GM19023 (cell line): Measurements from ENCODE around the gene DDX27.

ENCODE experiments used
- ATAC-seq: cut with Tn5 transposase; IDR thresholded peaks from one replicate; pipeline ENCODE4 v1.9.1; 2021; ENCODE audit warnings: mild to moderate bottlenecking, moderate library complexity; ENCODE audit not compliant: unreplicated experiment

DDX27 gene

DNA sequence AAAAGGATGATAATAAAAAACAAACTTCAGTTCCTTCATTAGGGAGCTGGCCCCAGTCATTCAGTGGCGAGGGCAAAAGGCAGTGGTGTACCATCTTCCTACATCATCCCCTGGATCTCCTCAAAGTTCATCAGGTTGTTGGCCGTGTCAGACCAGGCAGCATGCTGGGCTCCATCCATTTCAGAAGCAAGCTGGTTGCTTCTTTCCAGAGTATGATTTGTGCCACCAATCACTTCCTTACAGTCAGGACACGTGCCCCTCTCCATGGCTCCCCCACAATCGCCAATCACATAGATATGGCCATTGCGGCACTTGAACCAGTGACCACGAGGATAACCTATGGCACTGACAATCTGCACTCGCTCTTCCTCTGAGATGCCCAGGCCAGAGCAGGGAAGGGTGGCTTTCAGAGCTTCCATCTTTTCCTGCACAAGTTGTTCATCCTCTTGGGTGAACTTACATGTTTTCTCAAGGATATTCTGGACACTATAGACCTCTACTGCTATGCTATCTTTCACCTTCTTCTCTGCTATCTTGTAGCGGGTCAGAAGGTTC is 28.0 kb downstream of the DDX27 start:
- ATAC-seq, result no peak

DNA sequence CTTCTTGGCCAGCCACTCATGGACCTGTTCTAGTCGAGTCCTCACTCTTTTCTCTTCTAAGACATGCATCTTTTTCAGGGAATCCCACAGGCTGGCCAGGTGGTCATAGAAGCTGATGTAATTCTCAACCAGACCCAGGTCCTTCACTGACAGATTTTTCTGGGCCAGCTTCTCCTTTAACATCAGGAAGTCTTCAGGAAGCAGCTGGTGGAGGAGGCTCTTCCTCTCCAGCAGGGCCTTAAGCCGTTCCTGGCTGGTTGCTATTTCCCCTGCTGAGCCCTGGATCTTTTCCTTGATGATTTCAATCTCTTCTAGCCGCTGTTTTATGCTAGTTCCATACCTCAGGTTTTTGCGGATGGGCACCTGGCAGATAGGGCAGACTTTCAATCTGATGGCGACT is 28.6 kb downstream of the DDX27 start:
- ATAC-seq, result no peak

DNA sequence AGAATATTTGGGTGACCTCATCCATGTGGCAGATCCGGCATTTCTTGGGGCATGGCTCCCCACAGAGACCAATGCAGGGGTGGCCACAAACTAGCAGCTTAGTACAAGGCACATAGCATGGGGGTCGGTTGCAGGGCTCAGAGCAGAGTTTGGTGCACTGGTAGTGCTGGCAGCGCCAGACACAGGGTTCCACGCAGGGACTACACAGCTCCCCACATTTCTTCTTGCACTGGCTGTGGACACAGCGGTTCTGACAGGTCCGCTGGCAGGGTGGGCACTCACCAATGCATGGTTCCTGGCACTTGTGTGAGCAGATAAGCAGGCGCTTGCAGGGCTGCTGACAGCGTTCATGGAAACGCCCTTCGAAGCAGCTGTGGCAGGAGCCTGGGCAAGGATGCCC is 29.1 kb downstream of the DDX27 start:
- no peak for ATAC-seq

DNA sequence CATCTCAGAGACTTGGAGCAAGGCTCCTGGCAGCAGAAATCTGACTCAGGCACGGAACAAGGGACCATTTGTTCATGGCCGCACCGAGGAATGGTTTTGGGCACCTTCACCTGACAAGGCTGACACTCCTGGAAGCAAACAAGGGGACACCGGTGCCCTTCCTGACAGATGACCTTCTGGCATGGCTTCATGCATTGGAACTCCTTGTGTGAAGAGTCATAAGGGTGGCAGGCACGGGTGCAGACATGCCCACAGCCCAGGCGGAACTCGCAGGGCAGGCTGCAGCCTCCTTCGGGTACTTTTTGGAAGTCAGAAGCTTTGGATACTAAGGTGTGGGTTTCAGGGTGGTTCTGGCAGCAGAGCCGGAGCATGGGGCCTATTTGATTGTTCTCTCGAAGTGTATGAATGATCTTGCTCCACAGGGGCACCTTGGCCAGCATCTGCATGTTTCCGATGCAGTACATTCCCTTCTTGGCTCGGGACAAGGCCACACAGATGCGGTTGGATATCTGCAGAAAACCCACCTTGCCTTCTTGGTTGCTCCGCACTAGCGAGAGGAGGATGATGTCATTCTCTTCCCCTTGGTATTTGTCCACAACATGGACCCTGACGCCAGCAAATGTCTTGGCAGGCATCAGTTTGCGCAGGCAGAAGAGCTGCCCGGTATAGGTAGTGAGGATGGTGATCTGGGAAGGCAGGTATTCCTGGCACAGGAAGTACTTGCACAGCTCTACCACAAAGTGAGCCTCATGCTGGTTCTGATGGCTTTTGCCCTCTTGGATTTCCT is 29.9 kb downstream of the DDX27 start:
- ATAC-seq, result no peak

DNA sequence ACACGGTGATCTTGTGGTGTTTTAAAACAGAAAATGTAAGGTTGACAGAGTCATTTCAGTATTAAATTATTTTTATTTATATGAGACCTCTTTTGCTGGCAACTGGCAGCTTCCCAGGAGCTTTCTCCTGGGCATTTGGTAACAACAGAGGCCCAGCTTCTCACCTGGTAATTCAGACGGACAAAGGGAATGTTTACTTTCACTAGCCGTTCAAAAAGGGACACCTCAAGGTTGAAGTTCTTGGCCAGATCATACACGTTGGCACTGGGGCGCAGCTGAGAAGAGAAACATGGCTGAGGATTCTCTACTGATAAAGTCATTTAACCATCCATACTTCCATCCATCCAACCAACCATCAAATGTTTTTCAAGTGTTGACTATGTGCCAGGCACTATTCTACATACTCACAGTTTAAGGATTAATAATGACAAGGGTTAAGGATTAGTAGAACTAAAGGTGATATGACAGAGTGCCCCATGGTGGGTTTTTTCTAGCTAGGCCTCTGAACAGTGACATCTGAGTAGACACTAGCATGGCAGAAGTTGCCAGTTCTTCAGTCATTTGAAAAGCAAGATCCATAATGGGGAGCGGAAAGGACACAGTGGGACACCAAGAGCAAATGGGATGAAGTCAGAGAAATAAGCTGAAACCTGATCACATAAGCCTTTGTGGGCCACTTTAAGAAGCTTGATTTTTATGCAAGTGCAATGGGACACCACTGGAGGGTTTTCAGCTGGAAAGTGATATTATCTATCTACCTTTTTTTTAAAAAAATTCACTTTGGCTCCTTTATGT is 33.5 kb downstream of the DDX27 start:
- ATAC-seq, result no peak

DNA sequence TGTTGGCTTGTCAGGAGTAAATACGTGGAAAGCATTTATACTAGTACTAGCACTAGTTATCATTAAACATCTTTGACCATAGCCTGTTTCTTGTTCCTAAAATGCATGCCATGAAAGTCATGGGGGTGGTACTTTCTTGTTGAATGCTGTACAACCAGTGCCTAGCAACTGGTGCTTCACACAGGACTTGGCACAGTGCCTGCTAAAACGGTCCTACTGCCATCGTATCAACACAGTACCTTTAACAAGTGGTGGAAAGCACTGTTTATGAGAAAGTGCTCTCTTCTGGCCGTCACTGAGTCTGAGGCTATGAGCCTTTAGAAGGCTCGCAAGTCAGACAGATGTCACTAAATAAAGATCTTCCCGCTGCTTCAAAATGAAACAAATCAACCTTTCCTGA is 37.0 kb downstream of the DDX27 start:
- no peak for ATAC-seq

DNA sequence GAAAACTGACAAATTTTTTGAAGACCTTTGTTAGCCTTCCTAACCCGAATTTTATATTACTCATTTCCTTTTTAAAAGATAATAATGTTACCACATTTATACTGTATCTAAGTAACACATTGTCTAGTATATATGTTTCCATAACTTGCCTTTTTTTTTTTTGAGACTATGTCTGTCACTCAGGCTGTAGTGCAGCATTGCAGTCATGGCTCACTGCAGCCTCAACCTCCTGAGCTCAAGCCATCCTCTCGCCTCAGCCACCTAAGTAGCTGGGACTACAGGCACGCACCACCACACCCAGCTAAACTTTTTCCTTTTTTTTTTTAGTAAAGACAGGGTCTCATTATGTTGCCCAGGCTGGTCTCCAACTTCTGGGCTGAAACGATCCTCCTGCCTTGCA is 40.1 kb downstream of the DDX27 start:
- no peak for ATAC-seq

DNA sequence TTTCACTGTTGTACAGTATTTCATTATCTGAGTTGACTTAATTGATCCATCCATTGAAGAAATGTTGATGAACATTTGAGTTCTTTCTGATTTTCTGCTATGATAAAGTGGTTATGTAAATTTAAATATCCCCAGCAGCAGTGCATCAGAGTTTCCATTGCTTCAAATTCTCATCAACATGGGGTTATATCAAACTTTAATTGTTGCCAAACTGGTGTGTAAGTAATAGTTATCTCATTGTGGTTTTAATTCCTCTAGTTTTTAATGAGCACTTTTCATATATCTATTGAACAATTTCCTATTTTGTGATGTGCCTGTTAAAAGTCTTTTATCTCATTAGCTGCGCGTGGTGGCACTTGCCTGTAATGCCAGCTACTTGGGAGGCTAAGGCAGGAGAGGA is 40.6 kb downstream of the DDX27 start:
- no peak for ATAC-seq

DNA sequence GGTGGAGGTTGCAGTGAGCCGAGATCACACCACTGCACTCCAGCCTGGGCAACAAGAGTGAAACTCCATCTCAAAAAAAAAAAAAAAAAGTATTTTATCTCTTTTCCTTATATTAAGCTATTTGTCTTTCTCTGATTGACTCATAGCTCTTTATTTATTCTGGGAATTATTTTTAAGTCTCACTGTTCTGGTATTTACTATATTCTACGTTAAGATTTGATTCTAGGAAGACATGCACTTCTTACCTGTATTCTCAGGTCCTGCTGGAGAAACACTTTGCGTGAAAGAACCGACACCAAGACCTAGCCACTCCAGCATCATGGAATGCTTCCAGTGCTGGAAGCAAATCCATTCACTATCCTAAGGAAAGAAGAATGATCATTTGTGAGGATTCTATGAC is 41.0 kb downstream of the DDX27 start:
- ATAC-seq, result no peak

DNA sequence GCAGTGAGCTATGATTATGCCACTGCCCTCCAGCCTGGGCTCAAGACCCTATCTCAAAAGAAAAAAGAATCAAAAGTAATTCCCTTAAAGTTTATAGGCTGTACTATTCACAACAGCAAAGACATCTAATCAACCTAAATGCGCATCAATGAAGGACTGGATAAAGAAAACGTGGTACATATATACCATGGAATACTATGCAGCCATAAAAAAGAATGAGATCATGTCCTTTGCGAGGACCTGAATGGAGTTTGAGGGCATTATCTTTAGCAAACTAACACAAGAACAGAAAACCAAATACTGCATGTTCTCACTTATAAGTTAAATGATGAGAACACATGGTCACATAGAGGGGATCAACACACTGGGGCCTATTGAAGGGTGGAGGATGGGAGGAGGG is 42.0 kb downstream of the DDX27 start:
- no peak for ATAC-seq

DNA sequence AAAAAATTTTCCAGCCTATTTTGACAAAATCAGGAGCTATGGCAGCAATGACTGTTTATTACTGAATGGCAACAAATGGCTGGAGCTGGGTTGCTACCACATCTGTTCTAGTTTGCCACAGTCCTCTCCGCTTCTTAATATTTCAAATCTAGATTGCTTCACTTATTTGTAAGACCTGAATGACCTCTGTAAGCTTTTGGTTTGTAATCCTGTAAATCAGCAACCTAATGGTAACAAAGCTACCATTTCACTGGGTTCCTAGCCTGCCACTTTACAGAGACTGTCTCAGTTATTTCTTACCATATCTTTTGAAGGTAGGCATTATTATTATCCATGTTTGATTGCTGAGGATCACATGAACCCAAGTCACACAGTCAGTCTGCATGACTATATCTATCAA is 43.2 kb downstream of the DDX27 start:
- no peak for ATAC-seq

DNA sequence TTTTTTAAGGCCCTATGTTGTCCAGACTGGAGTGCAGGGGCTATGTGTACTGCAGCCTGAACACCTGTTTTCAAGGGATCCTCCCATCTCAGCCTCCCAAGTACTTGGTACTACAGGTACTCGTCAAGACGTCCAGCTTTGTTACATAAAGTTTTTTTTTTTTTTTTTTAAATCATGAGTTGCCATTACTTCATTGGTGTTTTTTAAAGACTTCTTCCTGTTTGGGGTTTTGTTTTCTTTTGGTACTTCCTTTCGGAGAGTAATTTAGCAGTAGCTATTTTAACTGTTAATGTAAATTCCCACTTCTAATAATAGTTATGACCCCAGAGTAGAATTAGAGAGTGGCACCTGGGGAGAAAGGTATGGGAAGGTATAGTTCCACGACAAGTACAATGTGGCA is 48.1 kb downstream of the DDX27 start:
- ATAC-seq, result no peak

DNA sequence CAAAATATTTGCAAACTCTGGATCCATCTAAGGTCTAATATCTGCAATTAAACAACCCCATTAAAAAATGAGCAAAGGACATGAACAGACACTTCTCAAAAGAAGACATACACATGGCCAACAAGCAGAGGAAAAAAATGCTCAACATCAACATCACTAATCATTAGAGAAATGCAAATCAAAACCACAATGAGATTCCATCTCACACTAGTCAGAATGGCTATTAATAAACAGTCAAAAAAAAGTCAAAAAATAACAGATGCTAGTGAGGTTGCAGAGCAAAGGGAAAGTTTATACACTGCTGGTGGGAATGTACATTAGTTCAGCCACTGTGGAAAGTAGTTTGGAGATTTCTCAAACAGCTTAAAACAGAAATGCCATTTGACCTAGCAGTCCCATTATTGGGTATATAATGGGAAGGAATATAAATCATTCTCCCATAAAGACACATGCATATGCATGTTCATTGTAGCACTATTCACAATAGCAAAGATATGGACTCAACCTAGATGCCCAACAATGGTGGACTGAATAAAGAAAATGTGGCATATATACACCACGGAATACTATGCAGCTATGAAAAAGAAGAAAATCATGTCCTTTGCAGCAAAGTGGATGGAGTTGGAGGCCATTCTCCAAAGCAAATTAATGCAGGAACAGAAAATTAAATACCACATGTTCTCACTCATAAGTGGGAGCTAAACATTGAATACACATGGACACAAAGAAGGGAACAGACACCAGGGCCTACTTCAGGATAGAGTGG is 49.6 kb downstream of the DDX27 start:
- ATAC-seq, result no peak

DNA sequence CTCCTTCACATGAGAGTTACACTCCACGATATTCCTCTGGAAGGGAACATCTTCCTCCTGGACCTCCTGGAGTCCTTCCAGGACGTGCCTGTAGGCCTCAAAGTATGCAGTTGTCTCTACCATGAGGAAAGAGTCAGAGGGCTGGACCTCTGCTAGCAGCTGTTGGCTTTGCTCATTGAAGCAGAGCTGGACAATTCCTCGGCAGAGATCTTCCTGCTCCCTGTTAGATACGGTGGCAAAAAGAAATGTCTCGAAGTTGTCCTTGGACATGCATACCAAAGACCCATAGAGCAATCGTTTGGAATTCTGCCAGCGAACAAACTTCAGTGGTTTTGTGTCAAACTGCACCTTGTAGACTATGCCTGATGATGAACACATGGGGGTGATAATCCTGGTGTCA is 51.0 kb downstream of the DDX27 start:
- ATAC-seq, result no peak

DNA sequence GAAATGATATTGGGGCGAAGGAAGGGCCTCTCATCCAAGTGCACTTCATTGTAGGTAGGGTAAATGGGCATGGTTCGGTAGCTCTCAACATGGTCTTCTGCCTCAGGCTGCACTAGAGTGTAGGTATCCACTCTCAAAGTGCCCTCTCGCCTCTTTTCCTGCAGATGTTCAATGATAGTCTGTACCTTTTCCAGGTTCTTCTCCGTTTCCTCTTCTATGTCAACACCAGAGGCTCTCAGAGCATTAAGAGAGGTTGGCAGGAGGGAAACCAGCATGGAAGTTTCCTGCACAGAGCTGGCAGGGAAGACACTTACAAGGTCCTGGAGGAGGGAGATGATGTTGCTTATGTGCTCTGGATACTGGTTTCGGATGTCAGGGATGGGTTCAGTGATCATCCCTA is 51.5 kb downstream of the DDX27 start:
- no peak for ATAC-seq

DNA sequence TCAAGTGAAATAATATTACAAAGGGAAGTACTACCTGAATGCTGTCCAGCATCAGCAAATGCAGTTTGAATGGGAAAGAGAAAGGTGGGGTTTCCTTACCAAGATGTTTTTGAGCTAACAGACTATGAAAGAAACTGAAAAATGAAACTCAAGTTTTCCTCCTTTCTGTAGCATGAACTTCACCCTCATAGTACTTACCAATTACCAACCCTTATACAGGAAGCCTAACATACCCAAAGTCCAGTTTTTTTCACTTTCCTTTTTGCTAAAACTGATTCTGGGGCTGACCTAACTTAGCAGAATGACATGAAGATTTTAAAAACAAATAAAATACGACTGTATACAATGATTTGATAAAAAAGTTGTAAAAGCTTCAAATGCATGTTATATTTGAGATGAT is 53.4 kb downstream of the DDX27 start:
- no peak for ATAC-seq

DNA sequence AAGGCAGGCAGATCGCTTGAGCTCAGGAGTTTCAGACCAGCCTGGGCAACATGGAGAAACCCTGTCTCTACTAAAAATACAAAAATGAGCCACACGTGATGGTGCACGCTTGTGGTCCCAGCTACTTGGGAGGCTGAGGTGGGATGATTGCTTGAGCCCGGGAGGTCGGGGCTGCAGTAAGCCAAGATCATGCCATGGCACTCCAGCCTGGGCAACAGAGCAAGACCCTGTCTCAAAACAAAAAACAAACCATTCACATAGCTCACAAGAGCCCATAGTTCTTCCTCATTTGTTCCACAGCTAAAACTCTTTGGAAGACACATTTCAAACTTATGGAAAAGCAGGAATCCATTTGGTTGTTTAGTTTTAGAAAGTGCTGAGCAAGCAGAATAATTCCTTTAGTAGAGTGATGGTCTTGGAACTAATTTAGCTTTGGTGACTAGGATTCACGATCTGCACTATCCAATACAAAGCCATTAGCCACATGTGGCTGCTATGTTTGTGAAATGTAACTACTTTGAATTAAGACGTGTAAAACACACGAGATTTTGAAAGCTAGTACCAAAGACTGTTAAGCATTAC is 54.6 kb downstream of the DDX27 start:
- ATAC-seq, result no peak

DNA sequence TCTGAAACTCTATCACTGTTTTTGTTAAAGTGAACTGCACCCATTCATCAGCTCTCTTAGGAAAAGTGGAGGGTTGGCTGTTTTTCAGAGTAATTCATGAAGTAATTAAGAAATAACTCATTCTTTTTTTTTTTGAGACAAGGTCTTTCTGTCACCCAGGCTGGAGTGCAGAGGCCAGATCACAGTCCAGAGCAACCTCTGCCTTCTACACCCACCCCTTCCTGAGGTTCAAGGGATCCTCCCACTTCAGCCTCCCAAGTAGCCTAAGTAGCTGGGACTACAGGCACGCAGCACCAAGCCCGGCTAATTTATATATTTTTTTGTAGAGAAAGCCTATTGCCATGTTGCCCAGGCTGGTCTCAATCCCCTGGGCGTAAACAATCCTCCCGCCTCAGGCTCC is 56.0 kb downstream of the DDX27 start:
- no peak for ATAC-seq

DNA sequence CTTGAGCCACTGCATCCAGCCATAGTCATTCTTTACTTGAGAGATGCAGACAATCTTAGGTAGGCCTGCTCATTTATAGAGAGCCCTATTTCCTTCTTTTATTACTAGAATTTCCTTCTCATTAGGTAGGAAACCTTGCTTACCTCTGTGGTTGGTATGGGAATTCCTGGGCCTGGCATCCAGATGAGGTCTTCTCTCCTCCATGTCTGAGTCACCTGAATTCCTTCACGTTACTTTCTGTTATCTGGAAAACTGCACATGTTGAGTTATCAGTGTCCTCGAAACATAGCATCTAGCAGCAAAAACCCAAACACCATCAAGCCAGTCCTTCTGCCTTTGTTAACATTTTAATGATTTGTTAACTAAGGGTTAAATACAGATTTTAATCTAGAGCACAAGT is 56.4 kb downstream of the DDX27 start:
- ATAC-seq, result no peak

DNA sequence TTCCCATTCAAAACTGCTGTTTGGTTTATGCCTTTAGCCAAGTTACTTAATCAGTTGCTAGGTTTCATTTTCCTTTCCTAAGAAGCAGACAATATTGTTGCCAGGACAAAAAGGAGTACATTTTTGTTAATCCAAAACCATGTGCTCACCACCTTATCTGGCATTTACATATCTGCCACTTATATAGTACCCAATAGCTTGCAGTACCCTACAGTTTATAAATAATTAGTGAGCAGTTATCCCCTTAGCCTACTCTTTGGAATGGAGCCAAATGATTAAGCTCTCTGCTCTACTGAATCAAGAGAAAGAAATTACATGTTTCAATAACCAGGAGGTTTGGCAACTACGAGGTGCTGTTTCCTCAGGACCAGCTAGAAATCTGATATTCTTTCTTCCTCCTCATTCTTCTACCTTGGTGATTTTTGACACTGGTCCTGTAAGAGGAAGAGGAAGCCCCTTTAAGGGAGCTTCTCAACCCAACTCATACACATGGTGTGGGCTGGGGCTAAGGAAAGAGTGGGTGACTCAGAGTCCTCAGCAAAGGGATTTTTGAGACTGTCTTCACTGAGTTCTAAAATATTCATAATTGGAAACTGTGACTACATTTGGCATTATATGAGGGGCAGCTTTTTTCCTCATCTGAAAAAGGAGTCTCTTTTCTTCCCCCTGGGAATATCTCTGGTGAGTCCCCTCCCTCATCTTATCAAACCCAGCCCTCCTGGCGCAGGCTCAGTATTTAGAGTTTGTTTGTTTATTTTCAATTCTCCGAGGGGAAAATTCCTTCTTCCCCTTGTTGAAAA is 57.1 kb downstream of the DDX27 start:
- no peak for ATAC-seq
